ENCODE data around the gene NCOR2.

The NCOR2 gene

DNA sequence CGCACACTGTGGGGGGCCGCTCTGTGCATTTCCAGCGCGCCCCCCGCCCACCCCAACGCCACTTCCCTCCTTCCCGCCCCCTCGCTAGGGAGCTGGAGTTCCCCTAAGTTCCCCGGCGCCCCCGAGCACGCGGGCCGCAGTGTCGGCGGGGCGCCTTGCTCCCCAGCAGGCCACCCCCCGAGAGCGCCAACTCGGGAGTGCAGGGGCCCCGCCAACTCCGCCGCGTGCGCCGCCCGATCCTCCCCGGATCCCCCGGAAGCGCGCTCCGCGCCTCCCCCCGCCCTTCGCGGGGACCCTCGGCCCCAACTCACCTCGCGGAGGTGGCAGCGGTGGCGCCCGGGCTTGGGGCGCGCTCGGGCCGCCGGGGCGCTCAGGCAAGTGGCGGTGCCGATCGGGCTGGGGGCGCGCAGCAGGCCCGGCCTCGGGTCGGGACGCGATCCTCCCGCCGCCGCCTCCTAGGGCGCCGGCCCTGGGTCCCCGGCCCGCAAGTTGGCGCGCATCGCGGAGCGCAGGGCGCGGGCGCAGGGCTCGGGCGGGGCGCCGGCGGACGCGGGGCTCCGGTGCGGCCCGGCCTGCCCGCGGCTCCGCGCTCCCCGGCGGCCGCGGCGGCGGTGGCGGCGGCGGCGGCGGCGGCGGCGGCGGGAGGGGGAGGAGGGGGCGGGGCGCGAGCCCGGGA lies at the start of gene NCOR2:
TSS of gene NCOR2 (minus strand) at position 616 of the 676 bp plus-strand sequence. CDS start 72,361 bp downstream, outside the sequence.
- H3K27ac Mint-ChIP-seq = peak within 1 kb of the TSS; percentile 83
- peaks cover 31% of the 10 kb centered on the region for H3K4me1 Mint-ChIP-seq
- peak within 1 kb of the TSS; percentile 86 for H3K4me3 Mint-ChIP-seq
- H3K36me3 Mint-ChIP-seq = no peaks in the 10 kb centered on the region
- peak; percentile 34 to 80 for DNase-seq (ENCODE audit: low spot score in 2 of 2)
- peak; percentile 54 for ATAC-seq
- H3K9me3 Mint-ChIP-seq = no peaks in the 10 kb centered on the region

DNA sequence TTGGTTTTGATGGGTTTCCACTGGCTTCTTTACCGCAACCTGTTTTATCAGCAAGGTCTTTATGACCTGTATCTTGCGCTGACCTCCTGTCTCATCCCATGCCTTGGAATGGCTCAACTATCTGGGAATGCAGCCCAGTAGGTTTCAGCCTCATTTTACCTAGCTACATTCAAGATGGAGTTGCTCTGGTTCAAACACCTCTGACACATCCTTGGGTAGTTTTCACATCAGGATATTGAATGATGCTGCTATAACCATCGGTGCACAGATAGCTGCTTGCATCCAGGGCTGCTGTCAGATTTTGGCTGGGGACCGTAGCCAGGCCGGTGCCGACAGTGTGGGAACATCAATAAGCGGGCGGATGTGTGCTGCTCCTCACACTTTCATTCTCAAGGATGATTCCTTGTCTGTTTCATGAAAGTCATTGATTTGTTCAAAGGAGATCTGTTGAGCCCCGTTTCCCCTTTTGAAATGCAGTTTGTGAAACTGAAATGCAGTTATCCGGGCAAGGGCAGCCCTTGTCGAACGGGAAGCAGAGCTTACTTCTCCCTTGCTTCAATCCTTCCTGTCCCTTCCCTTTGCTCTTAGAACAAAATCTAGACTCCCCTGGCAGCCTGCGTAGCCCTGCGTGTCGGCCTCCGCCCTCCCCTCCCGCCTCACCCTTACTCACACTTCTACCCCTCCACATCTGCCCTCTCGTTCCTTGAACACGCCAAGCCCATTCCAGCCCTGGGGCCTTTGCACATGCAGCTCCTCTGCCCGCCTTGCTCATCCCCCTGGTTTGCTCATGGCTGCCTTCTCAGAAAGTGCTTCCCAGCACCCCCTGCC lies 49.2 kb upstream of the NCOR2 start:
- ATAC-seq (no peak), DNase-seq (ENCODE audit: low spot score in 2 of 2) (no peak)
- Mint-ChIP-seq H3K4me1 (peaks cover 6% of the 10 kb centered on the region), H3K4me3 (no peak overlapping the region), H3K27ac (no peak overlapping the region), H3K9me3 (no peaks in the 10 kb centered on the region), H3K36me3 (peaks cover 6% of the 10 kb centered on the region)

DNA sequence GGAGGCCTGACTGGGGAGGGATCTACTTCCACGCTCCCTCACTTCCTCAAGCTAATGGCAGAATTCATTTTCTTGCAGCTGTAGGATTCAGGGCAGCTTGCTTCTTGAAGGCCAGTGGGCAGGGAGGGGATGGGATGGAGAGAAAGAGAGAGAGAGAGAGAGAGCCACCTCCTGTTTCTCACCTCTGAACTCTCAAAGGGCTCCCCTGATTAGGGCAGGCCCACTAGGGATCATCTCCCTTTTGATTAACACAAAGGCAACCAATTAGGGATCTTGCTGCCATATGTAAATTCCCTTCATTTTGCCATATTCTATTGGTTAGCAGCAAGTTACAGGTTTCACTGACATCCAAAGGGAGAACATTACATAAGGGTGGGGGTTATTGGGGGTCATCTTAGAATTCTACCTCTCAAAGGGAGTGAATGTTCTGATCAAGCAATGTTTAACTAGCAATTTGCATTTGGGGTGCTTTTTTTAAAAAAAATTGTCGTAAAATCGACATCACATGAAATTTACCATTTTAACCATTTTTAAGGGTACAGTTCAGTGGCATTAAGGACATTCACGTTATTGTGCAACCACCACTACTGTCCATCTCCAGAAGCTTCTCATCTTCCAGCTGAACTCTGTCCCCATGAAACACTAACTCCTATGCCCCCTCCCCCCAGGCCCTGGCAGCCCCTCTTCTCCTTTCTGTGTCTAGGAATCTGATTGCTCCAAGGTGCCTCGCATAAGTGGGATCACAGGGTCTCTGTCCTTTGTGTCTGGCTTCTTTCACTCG lies 47.3 kb upstream of the NCOR2 start:
- H3K36me3 Mint-ChIP-seq = peaks cover 6% of the 10 kb centered on the region
- H3K27ac Mint-ChIP-seq = no peak overlapping the region
- peaks cover 8% of the 10 kb centered on the region for H3K4me1 Mint-ChIP-seq
- ATAC-seq (no peak), DNase-seq (ENCODE audit: low spot score in 2 of 2) (no peak)
- H3K9me3 Mint-ChIP-seq = no peaks in the 10 kb centered on the region
- no peak overlapping the region for H3K4me3 Mint-ChIP-seq

DNA sequence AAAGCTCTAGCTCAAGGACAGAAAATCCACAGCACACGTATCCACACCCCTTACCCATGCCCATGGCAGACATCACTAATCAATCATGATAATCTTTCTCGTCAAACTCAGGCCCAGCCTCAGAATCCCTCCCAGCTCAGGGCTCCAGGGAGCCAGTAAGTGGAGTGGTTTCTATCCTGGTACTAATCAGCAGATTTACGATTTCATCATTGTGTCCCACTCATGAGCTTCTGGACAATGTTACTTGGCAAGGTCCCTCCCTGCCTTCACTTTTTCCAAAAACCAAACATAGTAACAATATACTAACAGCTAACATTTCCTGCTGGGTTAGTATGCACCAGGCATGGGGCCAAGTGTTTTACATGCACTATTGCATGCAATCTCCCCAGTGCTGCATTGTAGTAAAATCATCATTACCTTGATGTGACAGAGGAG lies 45.8 kb upstream of the NCOR2 start:
- DNase-seq (ENCODE audit: low spot score in 2 of 2) (no peak), ATAC-seq (no peak)
- Mint-ChIP-seq H3K9me3 (no peaks in the 10 kb centered on the region), H3K36me3 (peaks cover 6% of the 10 kb centered on the region), H3K4me3 (no peak overlapping the region), H3K27ac (no peak overlapping the region), H3K4me1 (peaks cover 23% of the 10 kb centered on the region)

DNA sequence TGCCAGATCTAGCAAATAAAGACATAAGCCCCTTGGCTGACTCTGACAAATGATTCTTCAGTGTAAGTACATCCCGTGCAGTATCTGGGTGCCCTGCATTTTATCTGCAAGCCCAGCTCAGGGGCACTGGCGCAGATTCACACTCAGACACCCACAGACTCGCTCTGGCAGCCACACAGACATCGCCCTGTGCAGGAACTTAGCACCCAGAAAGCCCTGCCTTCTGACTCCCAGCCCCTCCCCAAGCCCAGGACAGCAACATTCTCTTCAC lies 44.9 kb upstream of the NCOR2 start:
- DNase-seq (ENCODE audit: low spot score in 2 of 2) (no peak), ATAC-seq (no peak)
- H3K4me1 Mint-ChIP-seq = peaks cover 24% of the 10 kb centered on the region
- peaks cover 6% of the 10 kb centered on the region for H3K36me3 Mint-ChIP-seq
- no peak overlapping the region for H3K4me3 Mint-ChIP-seq
- H3K9me3 Mint-ChIP-seq = no peaks in the 10 kb centered on the region
- H3K27ac Mint-ChIP-seq = no peak overlapping the region

DNA sequence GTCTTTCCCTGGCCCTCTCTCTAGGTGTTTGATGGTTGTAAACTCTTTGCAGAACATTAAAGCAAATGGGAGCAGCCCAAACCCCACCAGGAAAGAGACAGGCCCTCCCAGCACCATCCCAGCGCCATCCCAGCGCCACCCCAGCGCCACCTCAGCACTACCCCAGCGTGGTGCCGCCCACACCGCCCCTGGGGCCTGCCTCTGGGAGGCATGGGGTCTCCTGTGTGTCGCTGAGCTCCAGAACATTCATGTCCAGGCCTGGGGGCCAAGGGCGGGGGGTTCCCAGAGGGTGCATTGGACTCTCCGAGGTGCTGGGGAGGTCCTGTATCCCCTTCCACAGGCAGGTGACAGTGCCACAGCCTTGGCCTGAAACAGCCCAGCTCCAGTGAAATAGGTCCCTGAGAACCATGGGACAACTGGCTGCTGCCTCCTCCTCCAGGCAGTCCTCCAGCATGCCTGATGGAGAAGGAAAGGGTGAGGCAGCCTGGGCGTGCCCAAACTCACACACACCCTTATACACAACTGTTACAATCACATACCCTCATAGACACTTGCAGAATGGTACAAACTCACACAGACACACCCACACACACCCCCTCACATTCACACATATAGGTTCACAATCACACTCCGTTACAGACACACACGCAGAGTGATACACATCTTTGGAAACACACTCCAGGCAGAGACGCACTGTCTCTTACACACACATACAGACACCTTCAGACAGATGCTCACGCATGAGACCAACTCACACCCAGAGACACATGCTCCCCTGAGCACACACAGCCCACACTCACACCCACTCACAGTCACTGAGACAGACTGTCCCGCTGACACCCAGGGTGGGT lies 44.4 kb upstream of the NCOR2 start:
- H3K4me1 Mint-ChIP-seq = peaks cover 24% of the 10 kb centered on the region
- no peak for DNase-seq (ENCODE audit: low spot score in 2 of 2)
- no peak for ATAC-seq
- no peak overlapping the region for H3K27ac Mint-ChIP-seq
- no peaks in the 10 kb centered on the region for H3K9me3 Mint-ChIP-seq
- H3K36me3 Mint-ChIP-seq = peaks cover 6% of the 10 kb centered on the region
- no peak overlapping the region for H3K4me3 Mint-ChIP-seq

DNA sequence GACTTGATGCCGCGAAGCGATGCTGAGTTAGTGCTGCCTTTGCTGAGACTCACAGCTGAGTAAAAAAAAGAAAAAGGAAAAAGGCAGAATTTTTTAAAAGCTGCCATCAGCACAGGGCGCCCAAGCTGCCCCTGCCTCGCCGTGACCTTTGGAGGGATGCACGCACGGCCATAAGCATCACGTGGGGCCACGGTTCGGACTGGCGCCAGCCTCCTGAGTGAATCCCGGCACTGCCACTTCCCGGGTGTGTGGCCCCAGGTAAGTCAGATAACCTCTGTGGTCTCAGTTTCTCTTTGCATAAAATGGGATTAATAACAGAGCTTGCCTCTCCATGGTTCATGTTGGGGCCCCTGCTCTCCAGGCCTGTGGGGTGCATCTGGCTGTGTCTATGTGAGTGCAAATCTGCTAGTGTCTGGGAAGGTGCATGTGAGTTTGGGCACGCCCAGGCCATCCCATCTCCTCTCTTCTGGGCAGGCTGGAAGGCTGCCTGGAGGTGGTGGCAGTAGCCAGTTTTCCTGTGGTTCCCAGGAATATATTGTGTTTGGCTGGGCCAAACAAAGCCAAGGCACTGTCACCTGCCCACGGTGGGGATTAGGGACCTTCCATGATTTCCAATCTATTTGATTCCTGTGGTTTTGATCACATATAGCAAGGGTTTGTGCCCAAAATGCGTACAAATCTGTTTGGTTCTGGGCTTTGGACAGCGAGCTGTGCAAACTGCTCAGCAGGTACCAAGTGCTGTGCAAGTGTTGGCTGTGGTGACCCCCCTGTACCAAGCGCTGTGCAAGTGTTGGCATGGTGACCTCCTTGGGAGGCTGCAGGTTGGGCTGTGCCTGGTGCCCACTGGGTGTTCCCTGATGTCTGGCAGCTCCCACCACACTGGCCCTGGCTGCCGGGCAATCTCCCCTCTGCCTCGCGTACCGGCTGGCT lies 43.5 kb upstream of the NCOR2 start:
- no peaks in the 10 kb centered on the region for H3K9me3 Mint-ChIP-seq
- H3K4me1 Mint-ChIP-seq = peaks cover 24% of the 10 kb centered on the region
- ATAC-seq (no peak), DNase-seq (ENCODE audit: low spot score in 2 of 2) (no peak)
- H3K27ac Mint-ChIP-seq = no peak overlapping the region
- H3K4me3 Mint-ChIP-seq = no peak overlapping the region
- H3K36me3 Mint-ChIP-seq = peaks cover 6% of the 10 kb centered on the region

DNA sequence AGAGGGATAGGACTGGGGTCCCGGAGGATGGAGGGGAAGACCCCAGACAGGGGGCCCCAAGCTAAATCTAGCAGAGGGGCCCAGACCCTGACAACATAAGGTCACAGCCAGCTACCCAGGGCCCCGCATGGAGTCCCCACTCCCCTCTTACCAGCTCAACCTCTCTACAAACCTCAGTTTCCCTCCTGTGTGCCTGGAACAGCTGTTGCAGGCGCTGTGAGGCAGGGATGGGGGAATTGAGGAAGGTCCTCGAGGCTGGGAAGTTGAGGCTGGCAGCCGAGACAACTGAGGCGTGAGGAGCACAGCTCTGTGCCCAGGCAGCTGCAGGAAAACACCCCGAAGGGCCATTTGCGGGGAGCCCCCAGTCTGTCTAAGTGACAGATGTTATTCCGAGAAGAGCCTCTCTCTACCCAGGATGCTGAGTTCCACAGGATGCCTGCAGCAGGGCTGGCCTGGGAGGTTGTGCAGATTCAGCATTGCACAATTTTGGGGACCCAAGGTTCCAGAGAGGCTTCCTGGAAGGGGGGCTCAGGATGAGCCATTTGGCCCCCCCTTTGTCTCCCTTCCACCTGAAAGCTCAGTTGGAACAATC lies 42.7 kb upstream of the NCOR2 start:
- no peak overlapping the region for H3K27ac Mint-ChIP-seq
- H3K4me3 Mint-ChIP-seq = peak overlapping the region; percentile 42
- DNase-seq (ENCODE audit: low spot score in 2 of 2) = no peak
- peaks cover 6% of the 10 kb centered on the region for H3K36me3 Mint-ChIP-seq
- H3K4me1 Mint-ChIP-seq = peaks cover 24% of the 10 kb centered on the region
- no peak for ATAC-seq
- no peaks in the 10 kb centered on the region for H3K9me3 Mint-ChIP-seq

DNA sequence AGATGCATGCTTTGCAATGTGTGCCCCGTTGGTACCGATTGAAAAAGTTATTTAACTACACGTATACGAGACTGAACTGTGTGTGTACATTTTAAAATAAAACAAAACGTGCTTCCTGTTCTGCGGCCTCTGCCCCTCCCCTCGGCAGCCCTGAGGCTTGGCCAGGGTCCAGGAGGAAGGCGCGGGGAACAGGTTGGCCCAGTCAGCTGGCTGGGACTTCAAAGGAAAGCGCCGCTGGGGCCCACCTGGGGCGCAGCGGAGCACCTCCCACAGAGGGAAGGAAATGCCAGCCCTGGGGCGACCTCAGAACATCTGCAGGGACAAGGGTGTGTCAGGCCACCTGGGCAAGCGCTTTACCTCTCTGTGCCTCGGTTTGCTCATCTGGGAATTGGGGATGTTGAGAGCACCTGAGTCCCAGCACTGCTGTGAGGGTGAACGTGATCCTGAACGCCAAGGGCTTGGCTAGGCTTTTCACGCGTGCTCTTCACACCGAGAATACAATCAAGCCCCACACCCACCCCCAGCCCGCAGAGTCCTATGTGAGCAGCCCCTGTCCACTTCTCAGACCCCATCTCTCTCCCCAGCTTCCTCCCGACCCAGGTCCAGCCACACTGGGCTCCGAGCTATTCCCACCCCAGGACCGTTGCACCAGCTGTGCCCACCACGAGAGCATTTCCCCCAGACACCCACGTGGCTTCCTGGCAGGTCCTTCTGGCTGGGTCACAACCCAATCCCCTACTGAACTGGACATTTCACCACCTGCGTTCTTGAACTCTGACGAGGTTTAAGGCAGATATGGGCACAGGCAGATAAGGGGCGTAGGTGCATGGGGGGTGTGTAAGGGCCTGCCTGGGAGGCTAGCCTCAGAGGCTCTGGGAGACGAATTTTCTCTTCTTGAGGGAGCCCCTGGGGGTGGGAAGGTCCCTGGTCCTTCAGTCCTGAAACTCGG lies 41.9 kb upstream of the NCOR2 start:
- Mint-ChIP-seq H3K36me3 (peaks cover 6% of the 10 kb centered on the region), H3K4me1 (peaks cover 24% of the 10 kb centered on the region), H3K4me3 (peak overlapping the region; percentile 42), H3K9me3 (no peaks in the 10 kb centered on the region), H3K27ac (no peak overlapping the region)
- ATAC-seq (peak; percentile 79), DNase-seq (ENCODE audit: low spot score in 2 of 2) (peak; percentile 25 to 61)

DNA sequence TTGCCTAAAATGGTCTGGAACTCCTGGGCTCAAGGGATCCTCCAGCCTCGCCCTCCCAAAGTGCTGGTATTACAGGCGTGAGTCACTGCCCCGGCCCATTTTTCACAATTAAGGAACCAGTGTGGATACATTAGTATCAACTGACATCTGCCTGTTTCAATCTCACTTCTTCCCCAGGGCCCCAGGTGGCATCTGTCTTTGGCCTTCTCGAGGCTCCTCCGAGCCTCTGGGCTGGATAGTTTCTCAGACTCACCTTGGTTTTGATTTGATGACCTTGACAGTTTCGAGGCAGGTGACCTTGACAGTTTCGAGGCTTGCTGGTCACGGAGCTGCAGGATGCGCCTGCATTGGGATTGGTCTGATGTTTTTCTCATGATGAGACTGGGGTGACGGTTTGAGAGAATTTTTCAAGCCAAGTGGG lies 41.0 kb upstream of the NCOR2 start:
- no peaks in the 10 kb centered on the region for H3K9me3 Mint-ChIP-seq
- H3K4me1 Mint-ChIP-seq = peaks cover 24% of the 10 kb centered on the region
- no peak for ATAC-seq
- H3K4me3 Mint-ChIP-seq = peak overlapping the region; percentile 42
- no peak for DNase-seq (ENCODE audit: low spot score in 2 of 2)
- peaks cover 6% of the 10 kb centered on the region for H3K36me3 Mint-ChIP-seq
- no peak overlapping the region for H3K27ac Mint-ChIP-seq

DNA sequence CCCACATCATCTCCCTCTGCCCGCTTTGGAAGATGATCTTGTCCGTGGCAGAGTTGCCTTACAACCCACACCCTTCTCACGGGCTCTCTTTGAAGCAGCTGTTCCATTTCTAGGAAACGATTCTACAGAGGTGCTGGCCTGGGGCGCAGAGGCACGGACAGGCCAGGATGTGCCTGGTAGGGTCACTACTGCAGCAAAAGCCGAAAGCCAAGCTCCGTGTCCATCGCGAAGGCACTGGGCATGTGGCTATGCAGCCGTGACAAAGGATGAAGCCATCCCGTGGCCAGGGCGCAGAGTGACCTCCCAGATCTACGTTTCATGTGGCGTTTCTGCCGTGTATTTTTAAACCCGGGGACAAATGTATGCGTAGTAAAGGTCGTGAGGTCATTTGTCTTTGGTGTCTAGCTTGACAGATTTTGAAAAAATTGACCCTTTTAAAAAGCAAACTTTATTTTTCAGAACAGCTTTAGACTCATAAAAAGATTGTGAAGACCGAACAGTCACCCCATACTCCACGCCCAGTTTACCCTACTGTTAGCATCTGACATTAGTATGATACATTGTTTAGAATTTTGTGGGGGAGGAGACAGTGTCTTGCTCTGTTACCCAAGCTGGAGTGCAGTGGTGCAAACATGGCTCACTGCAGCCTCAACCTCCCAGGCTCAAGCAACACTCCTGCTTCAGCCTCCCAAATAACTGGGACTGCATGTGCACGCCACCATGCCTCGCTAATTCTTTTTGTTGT lies 40.4 kb upstream of the NCOR2 start:
- no peak overlapping the region for H3K27ac Mint-ChIP-seq

More for the DNA sequence above, 40.4 kb upstream of the NCOR2 start:
- H3K9me3 Mint-ChIP-seq = no peaks in the 10 kb centered on the region
- peaks cover 24% of the 10 kb centered on the region for H3K4me1 Mint-ChIP-seq
- no peak for ATAC-seq
- DNase-seq (ENCODE audit: low spot score in 2 of 2) = no peak
- H3K36me3 Mint-ChIP-seq = peaks cover under 1% of the 10 kb centered on the region
- no peak overlapping the region for H3K4me3 Mint-ChIP-seq

All from stimulated activated effector memory CD8-positive, alpha-beta T cell treated with anti-CD3 and anti-CD28 coated beads, Interleukin-12 subunit alpha, Interleukin-12 subunit beta, amount 100 ng/mL, for 72 hours (primary cell).